Stimulated activated CD8-positive, alpha-beta memory T cell treated with anti-CD3 and anti-CD28 coated beads, Interleukin-15, amount 100 ng/mL, for 48 hours (primary cell): ENCODE results near the gene FKBP8.

Source experiments
- DNase-seq, 2 donors: peaks; one replicate each; pipeline ENCODE4 v3.0.0-alpha.2; 2020; ENCODE audit warnings: low read depth in 2 of 2

FKBP8 gene

DNA sequence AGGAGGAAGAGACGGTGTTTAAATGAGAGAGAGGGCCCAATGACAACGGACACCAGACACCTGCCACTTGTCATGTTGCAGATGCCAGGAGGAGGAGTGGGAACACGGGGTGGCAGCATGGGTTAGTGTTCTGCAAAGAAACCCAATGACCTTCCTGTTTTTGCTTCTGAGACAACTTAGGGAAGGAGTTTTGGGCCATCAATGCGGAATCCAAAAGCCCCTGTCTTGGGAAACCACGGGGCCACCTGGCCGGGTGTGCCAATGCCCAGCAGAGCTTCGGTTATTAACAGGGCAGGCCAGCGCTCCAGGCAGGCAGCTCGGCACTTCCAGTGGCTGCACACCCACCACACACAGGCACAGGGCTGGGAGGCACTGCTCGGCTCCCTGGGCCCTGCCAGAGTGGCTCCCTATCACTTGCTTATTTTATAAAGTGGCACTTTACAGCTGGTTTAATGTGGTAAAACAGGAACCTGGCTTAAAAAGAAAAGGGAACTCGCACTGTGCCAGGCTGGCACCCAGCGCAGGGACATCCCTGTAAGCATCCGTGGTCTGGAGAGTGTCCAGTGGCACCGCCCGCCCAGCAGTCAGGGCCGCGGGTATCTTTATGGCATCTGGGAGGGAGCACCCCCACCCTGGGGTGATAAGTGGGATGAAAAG, 40.6 kb downstream of the FKBP8 start:
- DNase-seq: no peak

DNA sequence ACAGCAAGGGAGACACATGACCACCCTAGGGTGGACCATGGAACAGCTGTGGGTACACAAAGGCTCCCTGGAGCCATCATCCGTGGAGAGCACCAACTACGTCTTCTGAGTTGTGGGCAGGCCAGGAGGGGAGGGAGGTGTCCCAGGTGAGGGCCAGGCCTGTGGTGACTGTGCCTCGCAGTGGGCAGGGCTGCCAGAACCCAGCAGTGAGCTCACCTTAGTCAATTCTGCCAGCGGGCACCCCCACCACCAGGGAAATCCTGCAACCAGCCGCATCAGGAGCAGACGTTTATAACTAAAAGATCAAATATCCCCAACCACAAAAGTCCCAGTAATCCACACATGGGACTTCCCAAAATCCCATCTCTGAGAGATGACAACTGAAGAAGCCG, 41.1 kb downstream of the FKBP8 start:
- DNase-seq: no peak

DNA sequence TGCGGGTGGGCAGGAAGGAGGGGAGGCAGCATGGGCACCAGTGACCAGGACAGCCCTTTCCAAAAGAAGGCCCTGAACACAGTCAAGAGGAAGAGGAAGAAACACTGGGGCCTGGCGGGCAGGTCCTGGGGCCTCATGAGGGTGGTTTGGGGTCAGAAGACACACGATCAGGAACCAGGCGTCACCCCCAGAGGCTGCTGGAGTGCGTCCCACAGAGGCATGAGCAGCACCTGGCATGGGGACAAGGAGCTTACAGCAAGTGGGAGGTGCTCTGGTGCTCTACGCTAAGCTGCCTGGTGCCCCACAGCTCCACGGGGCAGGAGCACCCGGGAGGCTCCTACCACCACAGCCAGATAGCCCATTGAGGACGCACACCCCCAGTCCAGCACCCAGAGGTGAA, 41.5 kb downstream of the FKBP8 start:
- DNase-seq: no peak

DNA sequence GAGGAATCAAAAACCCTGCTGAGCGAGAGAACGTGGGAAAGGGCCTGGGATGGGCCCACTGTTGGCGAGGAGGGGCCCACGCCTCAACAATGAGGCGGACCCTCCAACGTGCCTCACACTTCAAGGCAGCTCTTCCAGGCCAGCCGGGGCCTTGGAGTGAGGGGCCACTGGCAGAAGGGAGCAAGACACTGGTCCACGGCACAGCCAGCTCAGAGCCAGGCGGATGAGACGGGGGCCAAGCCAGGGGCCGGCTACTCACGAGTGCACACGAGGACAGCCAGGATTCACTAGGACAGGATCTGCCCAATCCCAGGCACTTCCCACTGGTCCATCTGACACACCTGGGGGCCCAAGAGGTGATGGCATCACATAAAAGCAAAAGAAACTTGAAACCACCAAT, 42.0 kb downstream of the FKBP8 start:
- no peak for DNase-seq

DNA sequence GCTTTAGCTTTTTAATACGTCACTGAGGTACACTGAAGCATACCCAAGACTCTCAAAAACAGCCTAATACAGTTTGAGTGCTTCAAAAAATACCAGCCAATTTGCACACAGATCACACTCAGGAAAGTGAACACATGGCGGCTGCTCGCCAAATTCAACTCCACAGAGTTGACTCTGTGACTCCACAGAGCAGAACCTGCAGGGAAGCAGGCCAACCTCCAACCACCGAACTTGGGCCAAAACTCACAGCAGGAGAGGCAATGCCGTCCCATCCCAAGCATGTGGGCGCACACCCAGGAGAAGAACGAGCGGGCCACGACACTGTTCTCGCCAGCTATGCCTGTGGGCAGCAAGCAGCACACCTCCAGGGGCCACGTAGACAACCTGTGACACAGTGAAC, 42.6 kb downstream of the FKBP8 start:
- no peak for DNase-seq

DNA sequence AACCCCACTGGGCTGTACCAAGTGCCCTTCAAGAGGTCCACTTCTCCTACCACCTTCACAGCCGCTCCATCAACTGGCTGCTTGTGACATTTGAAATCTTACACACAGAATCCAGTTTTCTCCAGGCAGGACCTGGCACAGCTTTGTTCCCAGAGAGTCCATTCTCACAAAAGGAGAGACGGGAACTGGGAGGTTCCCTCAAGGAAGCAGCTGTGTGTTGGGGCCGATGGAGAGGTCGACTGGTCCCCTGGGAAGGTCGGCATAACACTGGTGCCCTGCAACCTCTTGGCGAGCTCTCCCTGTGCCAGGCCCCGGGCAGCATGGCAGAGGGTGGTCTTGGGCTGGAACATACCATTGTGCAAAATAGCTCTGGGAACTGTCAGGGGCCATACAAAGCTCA, 43.0 kb downstream of the FKBP8 start:
- no peak for DNase-seq

DNA sequence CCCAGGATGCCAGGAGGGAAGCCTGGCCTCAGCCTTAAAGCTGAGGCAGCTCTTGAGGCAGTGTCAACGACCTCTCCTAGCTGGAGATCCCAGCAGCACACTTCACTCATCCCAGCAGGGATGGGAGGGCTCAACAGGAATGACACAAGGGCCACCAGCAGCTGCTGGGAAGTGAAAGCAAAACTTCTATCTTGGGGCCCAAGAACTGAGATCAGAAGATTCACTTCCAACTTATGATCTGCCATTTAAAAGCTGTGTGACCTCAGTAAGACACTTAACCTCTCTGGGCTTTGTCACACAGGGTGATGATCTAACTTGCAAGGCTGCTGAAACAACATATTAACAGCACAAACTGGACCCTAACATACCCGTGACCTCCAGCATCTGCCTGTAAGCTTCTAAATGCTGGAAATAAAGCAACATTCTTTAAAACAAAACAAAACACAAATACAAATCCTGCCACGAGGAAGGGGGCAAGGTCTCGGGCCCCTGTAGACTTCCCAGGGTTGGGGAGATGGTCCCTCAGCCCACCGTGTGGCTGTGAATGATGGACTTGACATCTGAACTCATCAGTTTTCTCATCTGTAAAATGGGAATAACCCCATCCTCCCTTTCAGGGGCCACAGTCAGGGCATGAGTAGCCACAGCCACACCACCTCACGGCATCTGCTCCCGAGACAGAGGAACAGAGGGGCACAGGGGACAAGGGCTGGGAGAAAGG, 44.2 kb downstream of the FKBP8 start:
- DNase-seq: no peak

DNA sequence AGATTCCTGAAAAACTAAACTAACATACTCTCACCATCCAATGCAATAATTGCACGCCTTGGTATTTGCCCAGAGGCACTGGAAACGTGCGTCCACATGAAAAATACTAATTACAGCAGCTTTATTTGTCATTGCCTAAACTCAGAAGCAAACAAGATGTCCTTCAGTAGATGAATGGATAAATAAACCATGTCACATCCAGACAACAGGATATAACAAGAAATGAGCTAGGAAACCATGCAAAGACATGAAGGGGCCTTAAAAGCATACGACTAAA, 46.5 kb downstream of the FKBP8 start:
- no peak for DNase-seq

DNA sequence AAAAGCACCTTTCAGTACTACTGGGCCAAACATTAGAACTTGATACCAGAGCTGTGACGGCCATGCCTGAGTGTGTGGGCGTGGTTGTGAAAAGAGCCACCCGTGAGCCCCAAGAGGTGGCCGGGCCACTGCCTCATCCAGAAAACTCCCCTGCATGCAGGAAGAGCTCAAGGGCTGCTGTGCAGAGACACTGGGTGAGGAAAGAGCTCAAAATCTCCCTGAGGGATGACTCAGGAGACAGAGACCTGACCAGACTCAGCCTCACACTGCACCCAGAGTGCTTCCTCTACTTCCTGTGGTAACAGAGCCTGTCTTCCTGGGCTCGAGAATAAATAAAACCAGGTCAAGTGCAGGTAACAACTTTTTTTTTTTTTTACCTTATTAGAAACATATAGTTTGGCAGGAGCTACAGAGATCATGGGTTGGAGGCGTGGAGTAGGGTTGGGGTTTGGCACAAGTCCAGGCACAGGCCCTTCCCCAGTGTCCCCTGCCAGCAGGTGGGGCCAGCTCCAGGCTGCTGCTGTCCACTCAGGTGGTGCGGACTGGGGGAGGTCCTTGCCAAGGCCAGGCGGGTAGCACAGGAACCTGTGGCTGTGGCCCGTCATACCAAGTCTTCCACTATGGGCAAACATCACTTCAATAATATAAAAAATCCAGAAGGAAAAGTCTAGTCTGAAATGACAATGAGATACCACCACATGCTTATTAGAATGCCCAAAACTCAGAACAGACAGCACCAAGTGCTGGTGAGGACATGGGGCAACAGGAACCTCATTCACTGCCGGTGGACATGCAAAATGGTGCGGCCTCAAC, 47.0 kb downstream of the FKBP8 start:
- peak; percentile 47 to 48 for DNase-seq

DNA sequence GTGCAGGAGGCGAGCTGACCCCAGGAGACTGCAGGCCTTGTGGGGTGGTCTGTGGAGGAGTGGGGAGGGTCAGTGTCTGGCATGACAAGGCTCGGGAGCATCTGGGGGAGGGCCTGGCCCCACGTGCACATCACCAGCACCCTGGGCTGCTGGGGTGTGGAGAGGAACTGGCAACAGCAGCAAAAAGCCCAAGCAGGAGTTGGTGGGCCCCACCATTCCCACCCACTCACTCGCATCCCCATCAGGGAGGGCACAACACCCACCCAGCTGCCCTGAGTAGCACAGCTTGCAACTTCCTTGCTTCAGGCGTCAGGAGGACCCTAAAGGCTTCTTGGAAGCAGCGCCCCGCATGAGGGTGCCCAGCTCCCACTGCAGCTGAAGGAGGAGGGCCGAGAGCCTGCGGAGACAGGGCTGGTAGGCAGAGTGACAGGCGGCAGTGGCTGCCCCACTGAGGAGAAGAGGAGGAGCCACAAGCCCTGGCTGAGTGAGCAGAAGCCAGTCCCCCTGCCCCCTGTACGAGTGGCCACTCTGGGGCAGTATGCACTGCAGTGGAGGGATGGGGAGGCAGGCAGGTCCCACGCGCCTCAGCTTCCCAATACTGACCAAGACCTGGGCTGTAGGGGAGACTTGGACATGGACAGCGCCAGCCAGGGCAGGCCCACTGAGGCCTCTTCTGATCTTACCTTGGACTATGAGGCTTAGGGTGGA, 48.0 kb downstream of the FKBP8 start:
- DNase-seq: no peak

DNA sequence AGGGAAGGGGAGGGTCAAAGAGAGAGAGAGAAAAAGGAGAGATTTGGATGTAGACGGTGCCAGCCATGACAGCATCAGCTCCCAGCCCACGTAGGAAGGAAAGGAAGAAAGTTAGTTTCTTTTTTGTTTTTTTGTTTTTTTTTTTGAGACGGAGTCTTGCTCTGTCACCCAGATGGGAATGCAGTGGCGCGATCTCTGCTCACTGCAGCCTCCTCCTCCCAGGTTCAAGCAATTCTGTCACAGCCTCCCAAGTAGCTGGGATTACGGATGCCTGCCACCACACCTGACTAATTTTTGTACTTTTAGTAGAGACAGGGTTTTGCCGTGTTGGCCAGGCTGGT, 49.1 kb downstream of the FKBP8 start:
- DNase-seq: no peak

DNA sequence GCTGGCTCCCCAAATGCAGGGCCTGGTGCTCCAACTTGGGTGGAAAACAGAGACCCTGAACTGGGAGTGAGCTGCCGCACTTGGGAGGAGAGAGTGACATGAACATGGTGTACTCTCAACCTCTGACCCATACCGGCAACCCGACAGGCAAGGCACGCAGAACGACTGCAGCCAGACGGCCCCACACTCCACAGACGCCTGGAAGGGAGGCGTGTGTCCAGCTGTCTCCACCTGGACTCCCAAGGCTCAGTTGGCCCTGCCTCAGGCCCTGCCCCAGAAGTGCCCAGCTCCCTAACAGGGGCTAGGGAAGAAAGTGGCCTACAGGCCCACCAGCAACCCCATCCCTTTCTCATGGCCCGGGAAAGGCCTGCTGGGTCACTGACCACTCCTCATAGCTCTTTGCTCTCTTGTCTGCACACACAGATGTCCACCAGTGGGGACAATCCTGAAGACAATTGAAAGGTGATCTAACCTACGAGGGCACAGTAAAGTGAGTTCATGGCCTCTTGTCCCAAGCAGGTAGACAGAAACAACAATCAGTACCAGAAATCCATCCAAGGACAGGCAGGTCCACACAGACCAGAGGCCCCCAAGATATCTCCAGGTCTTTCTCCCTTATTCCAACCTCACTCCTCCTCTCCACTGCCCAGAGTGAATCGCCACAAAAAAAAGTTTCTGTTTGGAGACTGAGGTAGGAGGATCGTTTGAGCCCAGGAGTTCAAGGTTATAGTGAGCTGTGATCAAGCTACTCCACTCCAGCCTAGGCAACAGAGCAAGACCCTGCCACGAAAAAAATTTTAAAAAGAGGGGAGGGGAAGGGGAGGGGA, 49.7 kb downstream of the FKBP8 start:
- DNase-seq: no peak

DNA sequence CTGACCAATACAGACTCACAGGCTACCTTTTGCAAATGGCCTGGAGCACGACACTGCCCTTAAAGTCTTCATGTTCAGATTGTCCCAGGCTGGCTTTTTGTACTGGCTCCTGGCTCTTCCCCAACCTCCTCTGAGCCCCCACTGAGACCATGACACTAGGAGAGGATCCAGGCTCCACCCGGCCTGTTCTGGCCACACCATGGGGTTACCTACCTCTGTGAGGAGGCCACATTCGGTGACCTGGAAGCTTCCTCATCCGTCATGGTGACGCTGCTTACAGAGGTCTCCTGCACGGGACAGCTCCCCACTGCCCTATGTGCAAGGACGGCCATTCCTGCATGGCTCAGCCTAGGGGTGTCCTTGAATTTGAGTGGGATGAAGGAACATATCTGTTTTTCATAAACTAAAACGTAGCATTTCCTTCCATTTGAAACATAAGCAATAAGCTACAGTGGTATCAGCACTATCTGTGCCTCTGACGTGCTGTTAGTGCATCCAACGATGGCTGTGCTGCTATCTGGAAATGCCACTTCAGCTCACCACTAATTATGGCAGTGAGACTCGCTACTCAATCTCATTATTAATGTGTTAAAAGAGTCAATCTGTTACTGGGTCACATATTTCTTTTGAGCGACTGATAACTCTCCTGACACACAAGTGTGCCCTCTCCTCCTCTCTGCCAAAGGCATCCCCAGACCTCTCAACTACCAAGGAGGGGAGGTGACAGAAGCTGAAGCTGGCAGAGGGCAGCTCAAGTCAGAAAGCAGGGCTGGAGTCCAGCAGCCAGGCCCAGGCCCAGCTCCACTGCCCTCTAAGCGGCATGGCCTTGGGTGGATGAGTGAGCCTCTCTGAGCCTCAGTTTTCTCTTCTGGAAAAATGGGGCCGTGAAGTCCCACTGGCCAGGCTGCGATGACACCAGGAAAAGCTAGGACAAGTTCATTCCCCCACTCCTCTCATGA, 51.1 kb downstream of the FKBP8 start:
- no peak for DNase-seq

DNA sequence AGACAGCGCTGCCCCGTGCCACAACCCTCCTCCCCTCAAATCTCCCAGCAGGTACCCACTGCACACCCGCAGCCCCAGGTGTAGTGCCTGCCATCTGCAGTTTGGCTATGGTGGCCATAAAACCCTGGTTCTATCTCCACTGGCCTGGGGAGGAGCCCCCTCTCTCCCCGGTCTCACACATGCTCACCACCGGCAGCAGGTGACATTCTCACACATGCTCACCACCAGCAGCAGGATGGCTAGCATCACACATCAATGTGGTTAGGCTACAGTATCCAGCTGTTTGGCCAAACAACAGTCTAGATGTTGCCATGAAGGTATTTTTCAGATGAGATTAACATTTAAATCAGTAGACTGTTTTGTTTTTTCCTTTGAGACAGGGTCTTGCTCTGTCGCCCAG, 52.6 kb downstream of the FKBP8 start:
- DNase-seq: no peak

DNA sequence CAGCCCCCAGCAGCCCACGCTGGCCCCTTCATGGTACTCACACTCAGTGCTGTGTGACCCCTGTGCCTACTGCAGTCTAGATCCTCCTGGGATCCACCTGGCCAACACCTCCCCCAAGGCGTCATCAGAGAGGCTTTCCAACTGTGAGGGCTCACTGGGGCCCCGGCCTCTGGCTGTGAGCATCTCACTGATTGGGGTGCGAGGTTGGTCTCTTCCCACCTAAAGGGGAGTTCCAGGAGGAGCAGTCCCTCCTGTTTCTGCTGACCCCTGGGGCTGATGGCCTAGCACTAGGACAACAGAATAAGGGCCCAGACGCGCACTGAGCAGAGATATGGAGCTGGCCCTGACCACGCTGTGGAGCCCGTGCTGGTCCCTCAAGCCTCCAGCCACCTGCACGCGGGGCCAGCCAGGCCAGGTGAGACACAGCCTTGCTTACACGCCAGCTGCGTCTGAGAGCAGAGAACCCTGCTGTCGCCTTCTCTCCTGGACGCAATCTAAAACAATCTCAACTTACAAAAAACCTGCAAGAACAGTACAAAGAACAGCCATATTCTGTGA, 53.7 kb downstream of the FKBP8 start:
- DNase-seq: no peak

DNA sequence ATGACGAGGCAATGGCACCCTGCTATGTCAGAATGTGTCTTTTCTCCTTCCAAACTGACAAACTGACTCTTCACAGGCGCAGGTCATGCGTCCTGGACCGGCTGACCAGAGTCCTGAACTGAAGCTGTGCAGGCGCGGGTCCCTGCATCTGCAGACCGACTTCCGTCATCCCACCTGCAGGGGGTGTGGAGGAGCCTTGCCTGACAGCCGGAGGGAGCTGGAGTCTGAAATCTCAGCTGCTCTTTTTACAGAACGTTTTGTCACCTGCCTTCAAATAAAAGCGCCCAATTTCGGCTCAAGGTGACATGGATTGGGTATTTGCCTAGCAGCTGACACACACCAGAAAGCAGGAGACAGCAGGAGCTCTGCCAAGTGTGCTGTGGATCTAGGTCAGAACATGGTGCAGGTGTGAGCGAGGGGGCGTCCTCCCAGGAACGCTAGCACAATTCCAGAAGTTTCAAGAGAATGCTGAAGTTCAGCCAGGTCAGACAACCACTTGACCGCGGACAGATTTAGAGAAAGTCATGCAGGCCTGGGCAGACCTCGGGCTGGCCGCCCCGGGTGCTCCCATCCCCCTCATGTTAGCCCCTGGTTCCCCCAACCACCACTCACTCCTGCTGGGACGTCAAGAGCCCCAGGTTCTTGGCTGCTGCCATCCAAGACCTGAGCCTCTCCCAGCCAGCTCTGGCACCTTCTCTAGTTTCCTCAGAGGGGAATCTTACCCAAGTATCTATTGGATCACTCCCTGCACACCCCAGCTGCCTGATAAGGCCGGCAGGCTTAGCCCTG, 54.3 kb downstream of the FKBP8 start:
- no peak for DNase-seq

DNA sequence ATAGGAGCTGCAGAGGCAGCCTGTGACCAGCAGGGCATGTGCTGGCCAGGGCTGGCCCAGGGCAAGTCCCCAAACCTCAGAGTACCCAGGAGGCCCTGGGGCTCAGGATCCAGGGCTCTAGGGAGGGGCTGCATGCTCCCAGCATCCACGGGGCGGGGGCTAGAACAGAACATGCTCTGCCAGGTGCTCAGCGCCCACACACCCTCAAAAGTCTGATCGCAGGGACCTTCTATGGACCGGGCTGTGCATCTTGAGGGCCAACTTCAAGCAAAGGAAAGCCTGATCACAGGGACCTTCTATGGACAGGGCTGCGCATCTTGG, 55.0 kb downstream of the FKBP8 start:
- DNase-seq: no peak

DNA sequence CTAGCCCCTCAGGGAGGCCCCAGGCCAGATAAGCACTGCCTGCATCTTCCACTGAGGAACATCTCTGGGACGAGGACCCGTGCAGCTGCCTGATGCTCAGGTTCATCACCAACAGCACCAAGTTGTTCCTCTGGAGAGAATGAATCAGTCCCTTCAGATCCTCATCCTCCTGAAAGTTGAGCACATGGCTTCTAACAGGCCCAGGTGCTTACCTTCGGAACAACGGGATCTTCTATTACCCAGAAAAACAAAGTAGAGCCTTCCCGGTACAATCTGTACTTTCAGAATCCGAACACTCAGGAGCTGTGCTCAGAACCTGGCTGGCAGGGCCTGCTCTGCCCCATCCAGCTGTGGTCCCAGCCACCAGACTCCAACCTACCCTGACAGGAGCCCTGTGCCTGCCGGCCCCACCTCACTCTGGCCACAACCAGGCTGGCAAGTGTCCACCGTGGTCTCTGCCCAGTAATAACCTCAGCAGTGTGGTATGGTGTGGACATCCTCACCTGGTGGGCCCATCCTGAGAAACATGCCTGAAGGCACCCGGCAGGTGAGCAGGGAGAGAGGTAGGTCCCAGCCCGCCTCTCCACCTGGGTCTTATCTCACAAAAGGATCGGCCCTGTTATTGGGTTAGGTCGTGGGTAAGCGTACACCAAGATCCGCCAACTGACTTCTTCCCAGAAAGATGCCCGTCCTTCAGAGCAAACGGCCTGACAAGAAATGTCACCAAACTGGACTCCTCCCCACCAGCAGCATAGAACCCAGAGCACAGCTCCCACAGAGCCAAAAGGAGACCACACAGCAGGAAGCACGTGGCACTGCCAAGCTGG, 55.6 kb downstream of the FKBP8 start:
- DNase-seq: no peak

DNA sequence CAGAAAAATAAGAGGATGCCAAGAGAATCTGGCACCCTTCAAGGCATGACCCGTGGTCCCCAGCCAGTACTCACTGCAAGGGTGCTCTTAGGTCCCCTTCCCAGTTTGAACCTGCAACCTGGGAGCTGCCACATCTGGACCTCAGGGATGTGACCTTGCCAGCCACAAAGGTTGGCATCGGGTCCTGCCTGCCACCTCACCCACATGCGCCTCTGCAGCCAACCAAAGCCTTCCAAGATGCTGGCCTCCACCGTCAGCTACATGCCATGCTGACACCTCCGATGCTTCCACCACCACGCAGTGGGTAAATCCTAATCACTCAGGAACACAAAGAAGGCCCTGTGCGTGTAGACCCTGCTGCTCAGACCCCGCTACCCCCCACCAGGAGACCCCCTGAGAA, 56.6 kb downstream of the FKBP8 start:
- no peak for DNase-seq
